Panc1 (cell line): ENCODE measurements around the gene PCNX2.

Experiments
- CTCF ChIP-seq: fragments of 450-650 bp; IDR thresholded peaks from 2 replicates; pipeline ENCODE4 v1.5.1; 2017; ENCODE audit warnings: mild to moderate bottlenecking
- POLR2AphosphoS5 ChIP-seq: IDR thresholded peaks from 2 replicates; pipeline ENCODE4 v1.6.1; 2012; ENCODE audit warnings: mild to moderate bottlenecking, low read depth, low read length, moderate library complexity
- REST ChIP-seq, 2 experiments: IDR thresholded peaks; 2 replicates each; pipeline ENCODE4 v1.6.1; 2011 to 2012; ENCODE audit warnings: low read depth in 2 of 2, control low read depth in 1 of 2, low read length in 1 of 2, mild to moderate bottlenecking in 1 of 2, moderate library complexity in 1 of 2; ENCODE audit not compliant: insufficient read depth in 1 of 2
- SIN3A ChIP-seq: IDR thresholded peaks from 2 replicates; pipeline ENCODE4 v1.6.1; 2012; ENCODE audit warnings: low read depth, mild to moderate bottlenecking, low read length, moderate library complexity, borderline replicate concordance; ENCODE audit not compliant: insufficient read depth
- TCF7L2 ChIP-seq: IDR thresholded peaks from 2 replicates; pipeline ENCODE4 v1.6.1; 2011; ENCODE audit warnings: mild to moderate bottlenecking, low read depth, low read length, inconsistent platforms

- TF ChIP-seq CTCF (no peak), SIN3A (no peak), REST (IDR thresholded peaks at IDR 0.05; ENCODE audit: insufficient read depth in 1 of 2, low read depth in 2 of 2, low read length in 1 of 2) (no peak), TCF7L2 (no peak), POLR2AphosphoS5 (no peak)
Observed at GRCh38 chr1:233012021-233012420, 283.5 kb downstream of the PCNX2 start.
